ENCODE data around the gene TNRC6C.
"Not testable (repeated sequence)": the region's sequence is repeated elsewhere in the genome, so short reads cannot be mapped to it uniquely, and the experiment has no call there.

The TNRC6C gene

DNA sequence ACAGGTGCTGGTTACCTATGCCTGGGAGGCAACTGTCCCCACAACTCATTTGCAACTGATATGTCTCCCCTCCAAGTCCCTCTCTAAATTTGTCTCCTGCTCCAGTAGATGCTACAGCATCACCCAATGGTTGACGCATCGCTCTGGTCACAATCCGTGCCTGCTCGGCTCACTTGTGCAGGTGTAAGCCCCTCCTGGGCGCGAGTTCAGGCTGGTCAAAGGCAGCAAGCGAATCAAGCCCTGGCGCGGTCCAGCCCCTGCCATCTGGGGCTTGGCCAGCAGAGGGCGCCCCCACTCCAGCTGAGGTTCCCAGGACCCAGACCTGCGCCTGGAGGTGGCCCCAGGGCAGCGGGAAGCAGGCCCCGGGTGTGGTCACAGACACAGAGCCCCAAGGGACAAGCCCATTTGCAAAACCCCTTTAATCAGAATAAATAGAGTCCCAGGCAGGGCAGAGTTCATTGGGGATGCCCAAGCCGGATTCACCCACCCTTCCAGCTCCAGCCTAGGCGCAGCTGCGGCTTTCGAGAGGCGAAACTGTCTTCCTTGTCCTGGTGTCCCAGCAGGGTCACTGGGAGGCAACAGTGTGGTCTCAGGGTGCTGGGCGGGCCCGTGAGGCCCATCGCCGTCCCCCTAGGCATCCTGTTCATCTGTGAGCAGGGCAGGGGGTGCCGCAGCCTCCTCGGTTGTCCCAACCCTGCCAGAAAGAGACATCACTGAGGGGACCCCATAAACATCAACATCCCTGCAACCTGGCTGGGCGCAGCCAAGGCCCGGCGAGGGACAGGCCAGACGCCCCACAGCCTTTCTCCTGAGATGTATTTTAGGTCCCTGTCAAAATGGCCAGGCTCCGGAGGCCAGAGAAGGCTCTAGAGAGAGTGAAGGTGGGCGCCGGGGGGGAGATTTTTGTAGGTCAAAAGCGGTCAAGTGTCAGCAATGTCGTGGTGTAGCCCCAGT, 154.3 kb downstream of the TNRC6C start:
- peak; percentile 87 for DNase-seq (ENCODE audit: low read depth)
- no peak for TF ChIP-seq MYC (IDR thresholded peaks at IDR 0.05; ENCODE audit: low read depth, low read length)
- TF ChIP-seq, protein P1, sequence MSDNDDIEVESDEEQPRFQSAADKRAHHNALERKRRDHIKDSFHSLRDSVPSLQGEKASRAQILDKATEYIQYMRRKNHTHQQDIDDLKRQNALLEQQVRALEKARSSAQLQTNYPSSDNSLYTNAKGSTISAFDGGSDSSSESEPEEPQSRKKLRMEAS (IDR thresholded peaks at IDR 0.05; ENCODE audit: low read depth, low read length), result 0 out of 2 replicates have a peak, but pooled peaks have one; percentile 3
- no peak for TF ChIP-seq POLR2A (IDR thresholded peaks at IDR 0.05; ENCODE audit: extremely low read depth, insufficient read length)
- TF ChIP-seq, protein P2, sequence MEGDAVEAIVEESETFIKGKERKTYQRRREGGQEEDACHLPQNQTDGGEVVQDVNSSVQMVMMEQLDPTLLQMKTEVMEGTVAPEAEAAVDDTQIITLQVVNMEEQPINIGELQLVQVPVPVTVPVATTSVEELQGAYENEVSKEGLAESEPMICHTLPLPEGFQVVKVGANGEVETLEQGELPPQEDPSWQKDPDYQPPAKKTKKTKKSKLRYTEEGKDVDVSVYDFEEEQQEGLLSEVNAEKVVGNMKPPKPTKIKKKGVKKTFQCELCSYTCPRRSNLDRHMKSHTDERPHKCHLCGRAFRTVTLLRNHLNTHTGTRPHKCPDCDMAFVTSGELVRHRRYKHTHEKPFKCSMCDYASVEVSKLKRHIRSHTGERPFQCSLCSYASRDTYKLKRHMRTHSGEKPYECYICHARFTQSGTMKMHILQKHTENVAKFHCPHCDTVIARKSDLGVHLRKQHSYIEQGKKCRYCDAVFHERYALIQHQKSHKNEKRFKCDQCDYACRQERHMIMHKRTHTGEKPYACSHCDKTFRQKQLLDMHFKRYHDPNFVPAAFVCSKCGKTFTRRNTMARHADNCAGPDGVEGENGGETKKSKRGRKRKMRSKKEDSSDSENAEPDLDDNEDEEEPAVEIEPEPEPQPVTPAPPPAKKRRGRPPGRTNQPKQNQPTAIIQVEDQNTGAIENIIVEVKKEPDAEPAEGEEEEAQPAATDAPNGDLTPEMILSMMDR (IDR thresholded peaks at IDR 0.05; ENCODE audit: low read depth, low read length), result peak; percentile 76
- H3K4me3 ChIP-seq (ENCODE audit: low read depth, low read length), result no peak overlapping the region

DNA sequence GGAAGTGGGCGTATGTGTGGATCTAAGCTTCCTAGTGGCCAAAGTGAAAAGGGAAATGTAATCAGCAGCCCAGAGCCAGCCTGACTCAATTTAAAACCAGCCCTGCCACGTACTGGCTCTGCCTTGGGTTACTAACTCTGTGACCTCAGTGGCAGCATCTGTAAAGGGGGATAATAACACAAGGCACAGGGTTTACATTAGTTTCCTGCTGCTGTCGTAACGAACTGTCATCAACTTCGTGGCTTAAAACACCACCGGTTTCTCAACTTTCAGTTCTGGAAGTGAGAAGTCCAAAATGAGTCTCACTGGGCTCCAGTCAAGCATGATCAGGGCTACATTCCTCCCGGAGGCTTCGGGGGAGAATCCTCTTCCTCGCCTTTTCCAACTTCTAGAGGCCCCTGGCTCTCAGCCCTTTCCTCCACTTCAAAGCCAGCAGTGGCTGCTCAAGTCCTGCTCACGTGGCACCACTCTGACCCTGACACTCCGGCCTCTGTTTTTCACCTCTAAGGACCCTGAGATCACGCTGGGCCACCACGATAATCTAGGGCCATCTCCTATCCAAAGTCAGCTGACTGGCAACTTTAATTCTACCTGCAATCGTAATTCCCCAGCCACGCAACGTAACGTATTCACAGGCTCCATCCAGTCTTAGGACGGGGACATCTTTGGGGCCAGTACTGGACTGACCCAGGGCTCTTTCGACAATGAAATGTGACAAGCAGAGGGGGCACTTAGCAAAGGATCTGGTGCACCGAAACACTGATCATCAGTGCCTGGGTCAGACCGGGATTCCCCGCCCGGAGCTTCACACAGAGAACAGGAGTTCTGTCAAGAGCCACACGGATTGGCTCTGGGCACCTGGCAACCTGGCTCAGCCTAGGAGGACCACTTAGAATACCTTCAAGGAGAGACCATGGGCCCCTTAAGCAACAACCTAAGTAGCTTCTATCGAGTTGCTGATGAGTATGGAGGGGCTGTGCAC, 155.6 kb downstream of the TNRC6C start:
- peak; percentile 47 for DNase-seq (ENCODE audit: low read depth)
- TF ChIP-seq, protein P2 (IDR thresholded peaks at IDR 0.05; ENCODE audit: low read depth, low read length), result no peak
- TF ChIP-seq POLR2A (IDR thresholded peaks at IDR 0.05; ENCODE audit: extremely low read depth, insufficient read length), result no peak
- TF ChIP-seq, protein P1 (IDR thresholded peaks at IDR 0.05; ENCODE audit: low read depth, low read length), result no peak
- H3K4me3 ChIP-seq (ENCODE audit: low read depth, low read length), result no peak overlapping the region

DNA sequence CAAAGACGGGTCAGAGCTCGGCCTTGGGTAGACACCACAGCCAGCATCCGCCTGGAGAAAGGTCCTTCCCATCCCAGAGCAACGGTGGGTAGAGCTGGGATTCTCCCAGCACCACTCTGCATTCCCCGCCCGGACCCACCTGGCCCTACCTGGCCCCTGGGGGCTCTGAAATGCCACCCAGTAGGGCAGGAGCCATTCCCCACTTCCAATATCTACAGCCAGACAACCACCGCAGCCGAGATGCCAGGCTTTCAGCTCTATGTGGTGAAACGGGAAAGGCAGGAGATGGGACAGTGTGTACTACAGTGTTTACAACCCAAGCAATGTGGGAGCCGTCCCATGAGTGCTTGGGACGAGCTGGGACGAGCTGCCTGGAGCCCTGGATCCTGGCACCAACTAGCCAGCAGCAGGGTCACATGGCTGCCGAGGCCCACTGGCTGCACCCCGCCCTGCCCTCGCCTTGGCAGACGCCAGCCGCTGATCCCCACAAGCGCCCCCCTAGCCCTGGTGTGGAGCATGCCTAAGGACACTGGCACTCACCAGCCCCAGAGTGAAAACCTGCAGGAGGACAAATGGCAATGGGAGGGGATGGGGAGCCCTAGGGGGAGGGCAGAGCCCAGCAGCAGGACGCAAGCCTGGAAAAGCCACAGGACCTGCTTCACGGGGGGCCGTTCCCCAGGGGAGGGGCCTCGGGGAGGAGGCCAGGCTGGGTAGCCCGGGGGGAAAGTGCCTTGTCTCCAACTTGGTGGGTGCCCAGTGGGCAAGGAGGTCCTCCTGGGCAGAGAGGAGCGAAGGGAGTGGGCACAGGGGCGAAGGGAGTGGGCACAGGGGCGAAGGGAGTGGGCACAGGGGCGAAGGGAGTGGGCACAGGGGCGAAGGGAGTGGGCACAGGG, 156.6 kb downstream of the TNRC6C start:
- no peak for TF ChIP-seq POLR2A (IDR thresholded peaks at IDR 0.05; ENCODE audit: extremely low read depth, insufficient read length)
- TF ChIP-seq, protein P1 (IDR thresholded peaks at IDR 0.05; ENCODE audit: low read depth, low read length), result no peak
- TF ChIP-seq, protein P2 (IDR thresholded peaks at IDR 0.05; ENCODE audit: low read depth, low read length), result no peak
- no peak for TF ChIP-seq MYC (IDR thresholded peaks at IDR 0.05; ENCODE audit: low read depth, low read length)
- no peak for DNase-seq (ENCODE audit: low read depth)
- H3K4me3 ChIP-seq (ENCODE audit: low read depth, low read length), result no peak overlapping the region

DNA sequence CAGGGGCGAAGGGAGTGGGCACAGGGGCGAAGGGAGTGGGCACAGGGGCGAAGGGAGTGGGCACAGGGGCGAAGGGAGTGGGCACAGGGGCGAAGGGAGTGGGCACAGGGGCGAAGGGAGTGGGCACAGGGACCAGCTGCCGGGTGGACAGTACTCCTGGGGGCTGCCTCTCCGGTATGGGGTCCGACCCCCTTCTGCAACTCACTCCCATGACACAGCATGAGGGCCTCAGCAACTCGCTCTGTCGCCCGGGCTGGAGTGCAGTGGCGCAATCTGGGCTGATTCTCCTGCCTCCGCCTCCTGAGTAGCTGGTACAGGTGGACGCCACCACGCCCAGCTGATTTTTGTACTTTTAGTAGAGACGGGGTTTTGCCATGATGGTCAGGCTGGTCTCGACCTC, 157.3 kb downstream of the TNRC6C start:
- DNase-seq (ENCODE audit: low read depth); H3K4me3 ChIP-seq (ENCODE audit: low read depth, low read length): not testable (repeated sequence)

DNA sequence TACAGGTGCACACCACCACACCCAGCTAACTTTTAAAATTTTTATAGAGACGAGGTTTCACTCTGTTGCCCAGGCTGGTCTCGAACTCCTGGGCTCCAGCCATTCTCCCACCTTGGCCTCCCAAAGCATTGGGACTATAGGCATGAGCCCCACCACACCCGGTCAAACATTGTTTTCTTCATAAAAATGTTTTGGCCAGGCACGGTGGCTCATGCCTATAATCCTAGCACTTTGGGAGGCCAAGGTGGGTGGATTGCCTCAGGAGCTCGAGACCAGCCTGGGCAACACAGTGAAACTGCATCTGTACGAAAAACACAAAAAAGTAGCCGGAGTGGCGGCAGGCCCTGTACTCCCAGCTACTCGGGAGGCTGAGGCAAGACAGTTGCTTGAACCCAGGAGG, 157.9 kb downstream of the TNRC6C start:
- DNase-seq (ENCODE audit: low read depth), result no peak
- TF ChIP-seq POLR2A (IDR thresholded peaks at IDR 0.05; ENCODE audit: extremely low read depth, insufficient read length) (no peak), MYC (IDR thresholded peaks at IDR 0.05; ENCODE audit: low read depth, low read length) (no peak)
- TF ChIP-seq, protein P1 (IDR thresholded peaks at IDR 0.05; ENCODE audit: low read depth, low read length), result no peak
- TF ChIP-seq, protein P2 (IDR thresholded peaks at IDR 0.05; ENCODE audit: low read depth, low read length), result no peak
- H3K4me3 ChIP-seq (ENCODE audit: low read depth, low read length), result no peak overlapping the region

All from NB4 (cell line).